Activated CD8-positive, alpha-beta memory T cell treated with anti-CD3 and anti-CD28 coated beads, Interleukin-2, amount 50 U/mL, for 4 hours (primary cell): ENCODE data around the gene ENOX1.
"Not testable (repeated sequence)": the region's sequence is repeated elsewhere in the genome, so short reads cannot be mapped to it uniquely, and the experiment has no call there.

Experiments used
- DNase-seq: peaks from one replicate; pipeline ENCODE4 v3.0.0-alpha.2; 2020

ENOX1 gene

GRCh38 chr13:43473437-43473836, 313.3 kb downstream of the ENOX1 start:
- no peak for DNase-seq

- DNase-seq: no peak
Observed at GRCh38 chr13:43472980-43473379, 313.8 kb downstream of the ENOX1 start.

- no peak for DNase-seq
Observed at GRCh38 chr13:43472339-43472738, 314.4 kb downstream of the ENOX1 start.

GRCh38 chr13:43470610-43471009, 316.2 kb downstream of the ENOX1 start:
- no peak for DNase-seq

DNA sequence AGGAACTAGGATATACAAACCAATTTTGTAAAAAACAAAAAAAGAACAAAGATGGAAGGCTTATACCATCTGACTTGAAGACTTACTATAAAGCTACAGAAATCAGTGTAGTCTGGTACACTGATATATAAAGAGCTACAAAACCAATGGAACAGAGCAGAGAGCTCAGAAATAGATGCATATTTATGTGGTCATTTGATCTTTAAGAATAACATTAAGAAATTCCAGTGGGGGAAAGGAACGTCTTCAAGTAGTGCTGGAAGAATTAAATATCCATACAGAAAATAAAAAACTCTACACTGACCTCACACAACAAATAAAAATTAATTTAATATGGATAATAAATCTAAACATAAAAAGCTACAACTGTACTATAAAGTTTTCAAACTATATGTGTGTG, 317.0 kb downstream of the ENOX1 start:
- DNase-seq: no peak

DNA sequence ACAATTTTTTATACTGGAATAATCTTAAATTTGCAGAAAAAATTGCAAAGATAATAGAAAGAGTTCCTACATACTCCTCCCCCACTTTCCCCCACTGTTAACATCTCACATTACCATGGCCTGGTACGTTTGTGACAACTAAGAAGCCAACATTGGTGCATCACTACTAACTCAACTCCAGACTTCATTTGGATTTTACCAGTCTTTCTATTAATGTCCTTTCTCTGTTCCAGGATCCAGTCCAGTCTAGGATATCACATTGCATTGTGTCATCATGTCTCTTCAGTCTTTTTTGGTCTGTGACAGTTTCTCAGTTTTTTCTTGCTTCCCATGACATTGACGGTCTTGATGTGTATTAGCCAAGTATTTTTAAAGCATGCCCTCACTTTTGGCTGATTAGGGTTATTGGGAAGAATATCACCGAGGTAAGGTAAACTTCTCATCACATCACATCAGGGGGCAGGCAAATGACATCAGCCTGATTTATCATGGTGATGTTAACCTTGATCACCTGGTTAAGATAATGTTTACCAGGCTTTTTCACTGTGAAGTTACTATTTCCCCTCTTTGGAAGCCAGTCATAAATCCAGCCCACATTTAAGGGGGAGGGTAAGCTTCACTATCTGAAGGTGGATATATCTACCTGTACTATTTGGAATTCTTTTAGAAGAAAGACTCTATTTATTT, 322.1 kb downstream of the ENOX1 start:
- DNase-seq: no peak

DNA sequence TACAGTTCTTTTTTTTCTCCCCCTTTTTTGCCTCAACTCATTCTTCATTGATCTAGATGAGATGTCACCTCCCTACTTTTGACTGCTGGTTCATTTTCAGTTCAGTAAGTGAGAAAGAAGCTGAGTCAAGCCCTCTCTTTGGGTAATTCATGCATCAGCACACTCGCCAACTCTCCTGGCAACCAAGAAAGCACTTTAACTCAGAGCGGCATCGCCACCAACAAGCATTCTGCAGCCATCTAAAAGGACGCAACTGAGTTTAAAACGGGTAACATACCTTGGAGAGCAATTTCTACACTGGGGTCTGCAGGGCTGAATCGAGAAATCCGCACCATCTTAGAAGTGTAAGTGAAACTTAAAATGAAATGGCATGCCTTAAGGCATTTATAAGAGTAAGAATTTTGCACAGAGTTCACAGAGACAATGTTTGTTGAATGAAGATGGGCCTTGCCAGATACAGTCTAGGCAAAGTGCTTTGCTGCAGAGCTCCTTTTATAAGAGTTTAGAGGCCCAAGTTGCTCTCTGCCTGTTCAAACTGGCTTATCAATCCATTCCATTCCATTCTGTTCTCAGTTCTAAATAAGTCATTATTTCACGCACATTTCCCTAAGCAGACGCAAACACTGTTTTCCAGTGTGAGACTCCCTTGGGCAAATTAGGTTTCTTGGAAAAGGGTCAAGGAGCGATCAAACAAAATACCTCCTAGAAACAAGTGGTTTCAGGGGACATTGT, 338.0 kb downstream of the ENOX1 start:
- no peak for DNase-seq

- no peak for DNase-seq
Observed at GRCh38 chr13:43446126-43446525, 340.6 kb downstream of the ENOX1 start.

- DNase-seq: no peak
Observed at GRCh38 chr13:43445668-43446067, 341.1 kb downstream of the ENOX1 start.

GRCh38 chr13:43444081-43444480, 342.7 kb downstream of the ENOX1 start:
- DNase-seq: no peak

GRCh38 chr13:43441899-43442499, 344.8 kb downstream of the ENOX1 start:
- no peak for DNase-seq

- no peak for DNase-seq
Observed at GRCh38 chr13:43441464-43441863, 345.3 kb downstream of the ENOX1 start.

DNA sequence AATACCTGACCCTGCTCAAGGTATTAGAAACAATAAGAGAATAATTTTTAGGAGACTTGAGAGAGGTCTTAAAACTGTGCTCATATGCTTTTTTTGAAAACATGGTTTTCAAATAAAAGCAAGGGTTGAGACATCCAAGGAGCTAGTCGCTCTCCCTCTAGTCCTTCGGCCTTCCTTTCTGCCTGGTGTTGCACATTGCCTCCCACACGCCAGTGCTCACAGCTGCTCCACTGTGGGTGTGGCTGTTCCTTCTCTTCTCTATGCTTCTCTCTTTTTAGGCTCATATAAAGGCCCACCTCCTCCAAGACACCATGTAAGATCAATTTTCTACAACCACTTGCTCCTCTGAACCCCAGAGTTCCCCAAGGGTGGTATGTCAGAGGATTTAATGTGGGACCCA, 352.6 kb downstream of the ENOX1 start:
- DNase-seq: no peak

GRCh38 chr13:43433691-43434141, 353.1 kb downstream of the ENOX1 start:
- no peak for DNase-seq

- DNase-seq: no peak
Observed at GRCh38 chr13:43432958-43433357, 353.8 kb downstream of the ENOX1 start.

DNA sequence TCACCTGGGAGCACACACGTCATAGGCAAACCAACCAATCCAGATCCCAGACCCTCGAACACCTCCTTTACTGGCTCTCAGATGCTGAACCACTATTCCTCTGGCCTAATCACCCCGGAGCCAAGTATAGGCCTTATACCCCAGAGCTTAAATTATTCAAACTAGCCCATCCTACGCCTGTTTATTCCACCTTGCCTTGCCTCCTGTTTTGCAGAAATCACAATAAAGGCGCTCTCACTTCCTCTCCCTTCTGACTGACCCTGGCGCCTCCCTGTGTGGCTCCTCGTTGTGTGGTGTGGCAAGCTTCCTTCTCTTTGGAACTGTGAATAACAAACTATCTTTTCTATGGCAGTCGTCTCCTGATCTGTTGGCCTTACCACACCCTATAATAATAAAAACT, 354.9 kb downstream of the ENOX1 start:
- DNase-seq: no peak

DNA sequence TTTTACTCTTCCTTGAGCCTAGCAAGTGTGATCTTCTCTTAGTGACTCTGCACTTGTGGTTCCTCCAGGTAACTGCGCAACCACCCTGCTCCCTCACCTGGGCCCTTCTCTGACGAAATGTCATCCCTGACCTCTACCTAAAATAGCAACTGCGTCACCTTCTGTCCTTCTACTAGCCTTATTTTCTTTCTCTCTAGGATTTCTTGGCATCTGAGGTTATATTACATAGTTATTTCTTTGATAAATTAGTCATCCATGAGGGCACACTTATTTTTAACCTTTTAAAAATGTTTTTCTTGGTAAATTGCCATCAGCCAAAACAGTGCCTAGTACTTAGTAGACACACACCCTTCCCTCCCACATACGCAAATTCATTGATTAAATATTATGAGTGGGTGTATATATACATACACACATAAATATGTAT, 355.5 kb downstream of the ENOX1 start:
- no peak for DNase-seq

DNA sequence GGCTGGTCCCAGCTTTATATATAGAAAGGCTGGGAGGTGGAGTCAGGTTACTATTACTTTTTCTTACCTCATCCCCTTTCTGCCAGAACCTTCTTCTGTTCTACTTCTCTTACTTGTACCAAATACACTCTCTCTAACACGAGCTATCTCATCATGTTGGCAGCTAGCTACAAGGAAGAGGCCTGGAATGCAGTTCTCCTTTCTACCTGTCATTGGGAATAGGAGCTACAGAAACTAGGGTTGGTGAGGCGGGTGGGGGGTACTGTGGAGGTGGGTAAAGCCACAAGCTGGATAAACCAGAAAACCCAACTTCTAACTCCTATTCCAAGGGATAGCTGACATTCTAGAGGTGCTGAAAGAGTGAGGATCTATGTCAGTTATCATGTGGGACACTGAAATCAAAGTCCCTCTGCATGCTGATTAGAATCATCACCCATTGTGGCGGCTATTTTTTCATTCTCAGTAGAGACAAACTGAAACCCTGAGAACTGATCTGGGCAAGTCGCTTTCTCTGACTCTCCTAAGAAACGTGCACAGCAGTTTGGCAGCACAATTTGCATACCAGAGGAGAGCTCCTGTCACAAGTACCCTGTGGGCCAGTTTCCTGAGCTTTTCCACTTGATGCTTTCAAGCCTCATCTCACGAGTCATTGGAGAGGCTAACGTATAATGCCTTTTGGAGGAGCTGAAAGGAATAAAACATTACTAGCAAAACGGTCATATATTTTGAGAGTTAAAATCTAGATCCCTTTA, 358.1 kb downstream of the ENOX1 start:
- no peak for DNase-seq

GRCh38 chr13:43426355-43426754, 360.4 kb downstream of the ENOX1 start:
- DNase-seq: no peak

DNA sequence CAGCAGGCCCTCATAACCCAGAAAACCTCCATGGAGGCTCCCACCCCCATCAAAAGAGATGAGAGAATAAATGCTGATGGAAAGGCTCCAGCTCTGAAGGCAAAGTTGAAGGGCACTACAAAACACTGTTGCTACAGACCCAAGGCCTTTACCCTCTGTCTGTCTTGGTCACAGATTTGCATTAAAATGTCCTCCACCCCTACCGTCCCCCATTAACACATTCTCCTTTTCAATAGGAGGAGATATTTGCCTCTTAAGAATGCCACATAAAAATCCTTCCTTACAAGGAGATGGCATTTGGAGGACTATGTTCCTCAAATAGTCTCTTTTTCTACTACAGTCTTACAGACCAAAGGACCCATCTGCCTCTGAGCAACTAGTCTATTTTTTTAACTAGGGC, 361.5 kb downstream of the ENOX1 start:
- no peak for DNase-seq

DNA sequence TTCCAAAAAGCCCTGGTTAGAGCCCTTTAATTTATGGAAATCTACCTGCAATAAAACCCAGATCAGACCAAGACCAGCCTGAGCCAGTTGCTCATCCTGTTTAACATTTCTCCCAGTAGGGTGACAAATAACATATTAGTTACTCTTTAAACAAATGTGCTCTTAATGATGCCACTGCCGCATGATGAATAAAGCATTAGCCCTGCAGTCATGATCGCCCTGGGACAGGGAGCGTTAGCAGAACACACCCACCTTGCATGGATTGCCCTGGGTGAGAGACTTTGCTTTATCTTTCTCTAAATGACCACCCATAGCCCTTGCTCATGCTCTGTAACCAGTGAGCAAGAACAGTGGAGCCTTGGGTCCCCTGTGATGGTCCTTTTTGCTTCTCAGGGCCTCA, 362.4 kb downstream of the ENOX1 start:
- no peak for DNase-seq

GRCh38 chr13:43422116-43422515, 364.7 kb downstream of the ENOX1 start:
- no peak for DNase-seq

GRCh38 chr13:43416842-43417241, 369.9 kb downstream of the ENOX1 start:
- not testable (repeated sequence) for DNase-seq
